B cell (primary cell): ENCODE data around the gene AGPAT3. TPM values are rescaled to one million over a fixed set of nuclear protein-coding genes. Genes with fewer than 3 reads are reported as not detected.

ENCODE experiments used
- ATAC-seq: fragments of 200-7000 bp; cut with Tn5 transposase; one replicate; pipeline ENCODE4 v1.10.0; 2021; ENCODE audit warnings: low read depth, mild to moderate bottlenecking, moderate number of reproducible peaks, moderate library complexity
- CTCF ChIA-PET: fragments of 350-600 bp; sonication (Branson Sonifier 250); formaldehyde crosslinking; loops from one replicate; lab custom pipeline; 2021; ENCODE audit warnings: antibody characterized with exemption, inconsistent platforms; lab: Charles Lee
- POLR2A ChIA-PET: fragments of 350-600 bp; sonication (Branson Sonifier 250); formaldehyde crosslinking; loops from one replicate; lab custom pipeline; 2021; ENCODE audit warnings: antibody characterized with exemption; lab: Charles Lee
- DNase-seq: peaks from one replicate; pipeline ENCODE4 v3.0.0; 2013
- H2AFZ ChIP-seq: 2 replicates; pipeline ENCODE4 v1.6.1; 2012; ENCODE audit warnings: mild to moderate bottlenecking, low read depth, low read length; ENCODE audit not compliant: insufficient read depth, poor library complexity, severe bottlenecking
- H3K27ac ChIP-seq, 2 donors: 1 replicate in 1 of 2; 2 replicates in 1 of 2; pipeline ENCODE4 v1.5.1; 2012 to 2013; ENCODE audit warnings: low read length in 2 of 2, mild to moderate bottlenecking in 2 of 2, moderate library complexity in 1 of 2
- H3K27me3 ChIP-seq, 4 experiments: fragments of 200-600 bp in 1 of 4; sonication (generic) in 1 of 4; replicated peaks in 1 of 4; 1 replicate in 2 of 4; 2 replicates in 2 of 4; pipeline versions ENCODE4 v1.6.1 to v1.7.0; 2013 to 2016; ENCODE audit warnings: low read length in 3 of 4, mild to moderate bottlenecking in 2 of 4, mixed read lengths in 1 of 4, moderate library complexity in 1 of 4; ENCODE audit not compliant: insufficient read depth in 4 of 4, control insufficient read depth in 3 of 4; ENCODE audit errors: control extremely low read depth in 1 of 4
- H3K36me3 ChIP-seq, 2 experiments: replicated peaks in 1 of 2; 1 replicate in 1 of 2; 2 replicates in 1 of 2; pipeline versions ENCODE4 v1.6.1 to v1.7.1; 2013; ENCODE audit warnings: low read length in 1 of 2; ENCODE audit not compliant: insufficient read depth in 2 of 2, control insufficient read depth in 1 of 2; ENCODE audit errors: control extremely low read depth in 1 of 2, extremely low read depth in 1 of 2
- H3K4me1 ChIP-seq, 2 donors: fragments of 200-600 bp in 1 of 2; sonication (generic) in 1 of 2; 1 replicate in 1 of 2; 2 replicates in 1 of 2; pipeline versions ENCODE4 v1.5.1 to v1.6.1; 2013 to 2017; ENCODE audit warnings: low read length in 2 of 2; ENCODE audit not compliant: control insufficient read depth in 2 of 2, insufficient read depth in 2 of 2
- H3K4me2 ChIP-seq: replicated peaks from 2 replicates; pipeline ENCODE3; 2012; ENCODE audit warnings: mild to moderate bottlenecking, low read depth, low read length; ENCODE audit not compliant: poor library complexity, severe bottlenecking
- H3K4me3 ChIP-seq, 5 experiments: fragments of 200-600 bp in 1 of 5; sonication (generic) in 1 of 5; 1 replicate in 3 of 5; 2 replicates in 2 of 5; pipeline versions ENCODE4 v1.5.1 to v1.7.0; 2011 to 2016; ENCODE audit warnings: low read length in 4 of 5, mild to moderate bottlenecking in 4 of 5, low read depth in 2 of 5, control low read depth in 1 of 5, moderate library complexity in 1 of 5; ENCODE audit not compliant: insufficient read depth in 1 of 5; ENCODE audit errors: control extremely low read depth in 1 of 5, extremely low read depth in 1 of 5
- H3K79me2 ChIP-seq: fragments of 200-600 bp; sonication (generic); one replicate; pipeline ENCODE4 v1.6.0; 2016; ENCODE audit warnings: low read length; ENCODE audit not compliant: control insufficient read depth, insufficient read depth
- H3K9ac ChIP-seq: fragments of 200-600 bp; sonication (generic); 2 replicates; pipeline ENCODE4 v1.6.1; 2017; ENCODE audit warnings: mild to moderate bottlenecking, low read length, moderate library complexity
- H3K9me3 ChIP-seq, 3 donors: one replicate each; pipeline versions ENCODE4 v1.6.1 to v1.7.1; 2013; ENCODE audit warnings: low read length in 2 of 3; ENCODE audit not compliant: control insufficient read depth in 2 of 3, insufficient read depth in 1 of 3; ENCODE audit errors: control extremely low read depth in 1 of 3
- H4K20me1 ChIP-seq: 2 replicates; pipeline ENCODE4 v1.6.0; 2012; ENCODE audit warnings: mild to moderate bottlenecking, low read length; ENCODE audit not compliant: insufficient read depth, control insufficient read depth, poor library complexity, severe bottlenecking
- H3K27ac Mint-ChIP-seq: one replicate; pipeline ENCODE4 v1.8.0; 2021; ENCODE audit warnings: mixed read lengths
- H3K27me3 Mint-ChIP-seq: one replicate; pipeline ENCODE4 v1.8.0; 2021; ENCODE audit warnings: mixed read lengths
- H3K4me1 Mint-ChIP-seq: one replicate; pipeline ENCODE4 v1.8.0; 2021; ENCODE audit warnings: mixed read lengths
- H3K4me3 Mint-ChIP-seq: one replicate; pipeline ENCODE4 v1.8.0; 2021; ENCODE audit warnings: mixed read lengths
- H3K9me3 Mint-ChIP-seq: one replicate; pipeline ENCODE4 v1.8.0; 2022; ENCODE audit warnings: mixed read lengths; ENCODE audit not compliant: insufficient read depth
- CTCF ChIP-seq: fragments of 200-600 bp; IDR thresholded peaks from one replicate; pipeline ENCODE4 v1.8.0; 2022; ENCODE audit warnings: antibody characterized with exemption, mild to moderate bottlenecking
- EZH2 ChIP-seq: IDR thresholded peaks from 2 replicates; pipeline ENCODE4 v1.6.1; 2012; ENCODE audit warnings: borderline replicate concordance, low read depth, mild to moderate bottlenecking, moderate library complexity, low read length; ENCODE audit not compliant: insufficient read depth, poor library complexity, severe bottlenecking
- WGBS: methylation state at CpG from one replicate; pipeline ENCODE4 v1.1.5; 2013; ENCODE audit warnings: missing lambda C conversion rate; ENCODE audit not compliant: insufficient coverage; 5-methylcytosine and 5-hydroxymethylcytosine counted together
- intact Hi-C: fragments of 100-400 bp; cut with micrococcal nuclease; formaldehyde crosslinking; loops from one replicate; pipeline ENCODE4 v1.10.0; 2022
- polyA plus RNA-seq: library from polyadenylated mRNA; depleted of rRNA; stranded (reverse); fragments of >200 nt; gene quantifications from 2 replicates; pipeline ENCODE4 v1.2.3, GENCODE V29; 2012
- total RNA-seq, 2 donors: library from RNA; stranded (reverse); fragments of 120-200 nt in 1 of 2; gene quantifications; 1 replicate in 1 of 2; 2 replicates in 1 of 2; pipeline versions ENCODE4 v1.2.3 to v1.2.4, GENCODE V29; 2013 to 2022

Gene AGPAT3
- total and polyA plus RNA-seq, 2 donors (not counting 1 experiment from before 2014, with no cell fraction given): 14.3 to 49.3 TPM

GRCh38 chr21:43845386-43845785 lies 19.6 kb upstream of the AGPAT3 start:
- H3K36me3 ChIP-seq: no peaks in the 10 kb centered on the region
- H4K20me1 ChIP-seq: no peaks in the 10 kb centered on the region
- no peak overlapping the region for H3K4me3 ChIP-seq
- peaks cover 0 to 4% of the 10 kb centered on the region in 2 donors for H3K4me1 ChIP-seq
- WGBS: 96% methylated on average over 9 of the region's 13 CpGs
- H3K9me3 Mint-ChIP-seq: no peaks in the 10 kb centered on the region
- intact Hi-C loops: no loop called here
- no peak for ATAC-seq
- no peaks in the 10 kb centered on the region for H3K27me3 Mint-ChIP-seq
- H3K79me2 ChIP-seq: no peaks in the 10 kb centered on the region
- H3K27ac ChIP-seq: no peak overlapping the region
- H3K9me3 ChIP-seq: no peaks in the 10 kb centered on the region
- H3K4me2 ChIP-seq: no peak overlapping the region
- no peak overlapping the region for H3K4me3 Mint-ChIP-seq
- H3K27me3 ChIP-seq: no peaks in the 10 kb centered on the region
- no peak overlapping the region for H3K27ac Mint-ChIP-seq
- TF ChIP-seq CTCF (no peak), EZH2 (no peak)
- H2AFZ ChIP-seq: no peak overlapping the region
- H3K9ac ChIP-seq: no peak overlapping the region
- H3K4me1 Mint-ChIP-seq: peaks cover 5% of the 10 kb centered on the region
- CTCF ChIA-PET: interaction anchor here (0.9 kb wide), 1 partner anchor 130 kb away, joined by 4 read pairs; no protein-coding TSS in a partner anchor
- DNase-seq: no peak
- POLR2A ChIA-PET: no interaction called here

GRCh38 chr21:43846430-43846829 lies 18.6 kb upstream of the AGPAT3 start:
- H4K20me1 ChIP-seq: no peaks in the 10 kb centered on the region
- H3K27me3 ChIP-seq: no peaks in the 10 kb centered on the region
- H3K36me3 ChIP-seq: no peaks in the 10 kb centered on the region
- peaks cover 0 to 4% of the 10 kb centered on the region in 2 donors for H3K4me1 ChIP-seq
- Mint-ChIP-seq H3K4me1 (peaks cover 5% of the 10 kb centered on the region), H3K9me3 (no peaks in the 10 kb centered on the region), H3K4me3 (no peak overlapping the region), H3K27me3 (no peaks in the 10 kb centered on the region), H3K27ac (no peak overlapping the region)
- no peak overlapping the region for H3K4me3 ChIP-seq
- no peak overlapping the region for H2AFZ ChIP-seq
- intact Hi-C loops: no loop called here
- 93% methylated on average over 2 of the region's 6 CpGs for WGBS
- ChIA-PET POLR2A (interaction anchor here (0.7 to 1.1 kb wide), 2 partner anchors 20 to 38 kb away, joined by 4 to 7 read pairs; no protein-coding TSS in a partner anchor), CTCF (no interaction called here)
- no peaks in the 10 kb centered on the region for H3K79me2 ChIP-seq
- ATAC-seq (no peak), DNase-seq (no peak)
- H3K9me3 ChIP-seq: peaks cover 0 to 8% (median 0%) of the 10 kb centered on the region in 3 donors
- TF ChIP-seq EZH2 (no peak), CTCF (no peak)
- no peak overlapping the region for H3K9ac ChIP-seq
- H3K27ac ChIP-seq: no peak overlapping the region
- no peak overlapping the region for H3K4me2 ChIP-seq
